GM20000 (cell line): ENCODE results near the gene PNPLA6.

ENCODE experiments used
- DNase-seq: peaks from one replicate; pipeline ENCODE4 v3.0.0; 2012; ENCODE audit warnings: low spot score
- TF ChIP-seq, protein P1 (sequence below): IDR thresholded peaks from 2 replicates; pipeline ENCODE4 v1.5.1; 2012; ENCODE audit warnings: mild to moderate bottlenecking, control low read depth; ENCODE audit errors: extremely low read depth, missing control alignments

Gene PNPLA6

DNA sequence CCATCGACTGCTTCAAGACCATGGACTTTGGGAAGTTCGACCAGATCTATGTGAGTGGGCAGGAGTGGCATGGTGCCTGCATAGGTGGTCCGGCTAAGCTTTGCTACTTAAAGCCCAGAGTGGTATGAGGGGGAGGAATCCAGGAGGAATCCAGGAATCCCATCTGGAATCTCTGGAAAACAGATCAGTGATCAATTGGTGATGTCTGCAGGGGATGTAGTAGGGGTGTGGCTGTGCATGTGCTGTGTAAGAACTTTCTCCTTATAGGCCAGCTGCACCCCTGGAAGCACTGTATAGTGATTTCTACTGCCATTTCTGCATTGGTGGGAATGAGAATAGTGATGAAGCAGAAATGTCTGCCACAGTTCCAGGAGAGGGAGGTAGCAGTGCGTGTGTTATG is 23.6 kb downstream of the PNPLA6 start:
- no peak for DNase-seq
- TF ChIP-seq, protein P1, sequence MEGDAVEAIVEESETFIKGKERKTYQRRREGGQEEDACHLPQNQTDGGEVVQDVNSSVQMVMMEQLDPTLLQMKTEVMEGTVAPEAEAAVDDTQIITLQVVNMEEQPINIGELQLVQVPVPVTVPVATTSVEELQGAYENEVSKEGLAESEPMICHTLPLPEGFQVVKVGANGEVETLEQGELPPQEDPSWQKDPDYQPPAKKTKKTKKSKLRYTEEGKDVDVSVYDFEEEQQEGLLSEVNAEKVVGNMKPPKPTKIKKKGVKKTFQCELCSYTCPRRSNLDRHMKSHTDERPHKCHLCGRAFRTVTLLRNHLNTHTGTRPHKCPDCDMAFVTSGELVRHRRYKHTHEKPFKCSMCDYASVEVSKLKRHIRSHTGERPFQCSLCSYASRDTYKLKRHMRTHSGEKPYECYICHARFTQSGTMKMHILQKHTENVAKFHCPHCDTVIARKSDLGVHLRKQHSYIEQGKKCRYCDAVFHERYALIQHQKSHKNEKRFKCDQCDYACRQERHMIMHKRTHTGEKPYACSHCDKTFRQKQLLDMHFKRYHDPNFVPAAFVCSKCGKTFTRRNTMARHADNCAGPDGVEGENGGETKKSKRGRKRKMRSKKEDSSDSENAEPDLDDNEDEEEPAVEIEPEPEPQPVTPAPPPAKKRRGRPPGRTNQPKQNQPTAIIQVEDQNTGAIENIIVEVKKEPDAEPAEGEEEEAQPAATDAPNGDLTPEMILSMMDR, result no peak

DNA sequence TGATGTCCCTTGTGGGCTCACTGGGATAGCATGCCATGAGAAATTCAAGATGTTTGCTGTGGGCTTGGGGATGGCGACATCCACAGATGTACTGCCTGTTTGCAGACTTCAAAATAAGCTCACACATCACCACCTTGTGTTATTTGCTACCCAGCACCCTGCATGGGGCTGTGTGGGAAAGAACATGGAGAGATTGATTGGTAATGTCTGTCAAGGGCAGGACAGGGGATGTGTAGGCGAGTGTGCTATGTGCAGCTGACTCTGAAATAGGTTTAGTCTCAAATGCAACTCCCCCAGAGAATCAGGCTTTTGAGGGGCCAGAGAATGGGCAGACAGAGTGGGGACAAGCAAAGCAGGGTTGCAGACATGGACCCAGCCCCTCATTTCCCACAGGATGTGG is 24.7 kb downstream of the PNPLA6 start:
- TF ChIP-seq, protein P1, result no peak
- no peak for DNase-seq

DNA sequence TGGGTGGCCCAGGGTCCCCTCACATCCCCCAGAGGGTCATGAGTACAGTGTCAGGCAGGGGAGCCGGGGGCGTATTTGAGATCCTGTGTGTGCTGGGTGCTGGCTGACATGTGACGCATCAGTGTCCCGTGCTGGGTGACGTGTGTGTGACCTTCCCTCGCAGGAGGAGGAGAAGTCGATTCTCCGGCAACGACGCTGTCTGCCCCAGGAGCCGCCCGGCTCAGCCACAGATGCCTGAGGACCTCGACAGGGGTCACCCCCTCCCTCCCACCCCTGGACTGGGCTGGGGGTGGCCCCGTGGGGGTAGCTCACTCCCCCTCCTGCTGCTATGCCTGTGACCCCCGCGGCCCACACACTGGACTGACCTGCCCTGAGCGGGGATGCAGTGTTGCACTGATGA is 25.8 kb downstream of the PNPLA6 start:
- TF ChIP-seq, protein P1, result no peak
- no peak for DNase-seq

- DNase-seq, result no peak
- TF ChIP-seq, protein P1, result no peak
Measured at GRCh38 chr19:7562646-7563393, 27.3 kb downstream of the PNPLA6 start.

GRCh38 chr19:7564866-7565265 is 29.3 kb downstream of the PNPLA6 start:
- TF ChIP-seq, protein P1, result no peak
- no peak for DNase-seq

- TF ChIP-seq, protein P1, result no peak
- DNase-seq, result no peak
Measured at GRCh38 chr19:7565332-7565731, 29.8 kb downstream of the PNPLA6 start.

DNA sequence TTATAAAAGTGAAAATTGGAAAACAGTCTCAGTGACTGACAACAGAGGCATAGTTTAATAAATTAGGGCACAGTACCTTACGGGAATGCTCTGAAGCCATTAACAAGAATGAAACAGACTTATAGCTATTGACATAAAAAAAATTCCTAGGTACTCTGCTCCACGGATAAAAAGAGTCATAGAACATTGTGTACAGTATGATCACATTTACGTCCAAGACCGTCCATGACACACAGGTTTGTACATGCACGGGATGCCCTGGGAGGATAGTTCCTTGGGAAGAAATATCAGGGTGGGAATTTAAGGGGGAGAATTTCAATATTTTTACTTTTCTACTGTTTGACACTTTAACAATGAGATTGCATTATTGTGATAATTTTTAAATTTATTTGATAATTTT is 35.2 kb downstream of the PNPLA6 start:
- TF ChIP-seq, protein P1, result no peak
- DNase-seq, result no peak
